ENCODE data around the gene ZFAND4. TPM values are rescaled to one million over a fixed set of nuclear protein-coding genes. Genes with fewer than 3 reads are reported as not detected.

The ZFAND4 gene
- total RNA-seq, 4 donors from 2014 or later, result 15.3 to 26.6 (median 17.7) TPM

- no peak for TF ChIP-seq POLR2AphosphoS5 (IDR thresholded peaks at IDR 0.05)
- no peak for TF ChIP-seq POLR2A (IDR thresholded peaks at IDR 0.05)
- no peak for TF ChIP-seq CTCF (IDR thresholded peaks at IDR 0.05)
- no peak for TF ChIP-seq EP300 (IDR thresholded peaks at IDR 0.05)
- H3K4me1 ChIP-seq, result peaks cover 28% of the 10 kb centered on the region
- peaks cover 7% of the 10 kb centered on the region for H3K36me3 ChIP-seq
- 12% methylated on average over 6 of the region's 6 CpGs for whole genome bisulfite sequencing
- H3K4me3 ChIP-seq, result peak overlapping the region; percentile 98
- no peaks in the 10 kb centered on the region for H3K9me3 ChIP-seq
- no peak for DNase-seq (ENCODE audit: low spot score in 2 of 2)
- H3K27ac ChIP-seq, result no peak overlapping the region
- H3K27me3 ChIP-seq, result no peaks in the 10 kb centered on the region
Observed at GRCh38 chr10:45593938-45594275, 78.7 kb downstream of the ZFAND4 start.

- Histone ChIP-seq H3K4me3 (peak overlapping the region; percentile 98), H3K27me3 (no peaks in the 10 kb centered on the region), H3K9me3 (no peaks in the 10 kb centered on the region), H3K4me1 (peaks cover 28% of the 10 kb centered on the region), H3K36me3 (peaks cover 7% of the 10 kb centered on the region), H3K27ac (no peak overlapping the region)
- no peak for TF ChIP-seq POLR2AphosphoS5 (IDR thresholded peaks at IDR 0.05)
- TF ChIP-seq CTCF (IDR thresholded peaks at IDR 0.05), result no peak
- no peak for TF ChIP-seq EP300 (IDR thresholded peaks at IDR 0.05)
- no peak for TF ChIP-seq POLR2A (IDR thresholded peaks at IDR 0.05)
- DNase-seq (ENCODE audit: low spot score in 2 of 2), result no peak
Observed at GRCh38 chr10:45592926-45593325, 79.6 kb downstream of the ZFAND4 start.

- DNase-seq (ENCODE audit: low spot score in 2 of 2), result no peak
- Histone ChIP-seq H3K27me3 (no peaks in the 10 kb centered on the region), H3K36me3 (peaks cover 7% of the 10 kb centered on the region), H3K4me1 (peaks cover 28% of the 10 kb centered on the region), H3K27ac (no peak overlapping the region), H3K4me3 (no peak overlapping the region), H3K9me3 (no peaks in the 10 kb centered on the region)
- TF ChIP-seq POLR2A (IDR thresholded peaks at IDR 0.05), result no peak
- no peak for TF ChIP-seq CTCF (IDR thresholded peaks at IDR 0.05)
- TF ChIP-seq EP300 (IDR thresholded peaks at IDR 0.05), result no peak
- TF ChIP-seq POLR2AphosphoS5 (IDR thresholded peaks at IDR 0.05), result no peak
- WGBS, result 46% methylated on average over 4 of the region's 4 CpGs
Observed at GRCh38 chr10:45592432-45592831, 80.1 kb downstream of the ZFAND4 start.

- WGBS, result 90% methylated on average over 2 of the region's 2 CpGs
Observed at GRCh38 chr10:45591280-45591679, 81.3 kb downstream of the ZFAND4 start.

GRCh38 chr10:45589868-45590267 is 82.7 kb downstream of the ZFAND4 start:
- no peaks in the 10 kb centered on the region for H3K9me3 ChIP-seq
- no peak overlapping the region for H3K27ac ChIP-seq
- H3K4me3 ChIP-seq, result no peak overlapping the region
- no peak for TF ChIP-seq POLR2AphosphoS5 (IDR thresholded peaks at IDR 0.05)
- peaks cover 7% of the 10 kb centered on the region for H3K36me3 ChIP-seq
- WGBS, result 98% methylated on average over 2 of the region's 2 CpGs
- H3K27me3 ChIP-seq, result no peaks in the 10 kb centered on the region
- H3K4me1 ChIP-seq, result peaks cover 24% of the 10 kb centered on the region
- DNase-seq (ENCODE audit: low spot score in 2 of 2), result no peak

More at GRCh38 chr10:45591280-45591679, 81.3 kb downstream of the ZFAND4 start:
- DNase-seq (ENCODE audit: low spot score in 2 of 2), result no peak
- Histone ChIP-seq H3K4me3 (no peak overlapping the region), H3K9me3 (no peaks in the 10 kb centered on the region), H3K27ac (no peak overlapping the region), H3K4me1 (peaks cover 28% of the 10 kb centered on the region), H3K27me3 (no peaks in the 10 kb centered on the region), H3K36me3 (peaks cover 7% of the 10 kb centered on the region)
- TF ChIP-seq POLR2AphosphoS5 (IDR thresholded peaks at IDR 0.05) (no peak), POLR2A (IDR thresholded peaks at IDR 0.05) (no peak), EP300 (IDR thresholded peaks at IDR 0.05) (no peak), CTCF (IDR thresholded peaks at IDR 0.05) (no peak)

GRCh38 chr10:45589009-45589408 is 83.6 kb downstream of the ZFAND4 start:
- TF ChIP-seq EP300 (IDR thresholded peaks at IDR 0.05) (no peak), POLR2AphosphoS5 (IDR thresholded peaks at IDR 0.05) (no peak), POLR2A (IDR thresholded peaks at IDR 0.05) (no peak), CTCF (IDR thresholded peaks at IDR 0.05) (no peak)

More at GRCh38 chr10:45589009-45589408, 83.6 kb downstream of the ZFAND4 start:
- Histone ChIP-seq H3K27me3 (no peaks in the 10 kb centered on the region), H3K4me1 (peaks cover 21% of the 10 kb centered on the region), H3K36me3 (peaks cover 7% of the 10 kb centered on the region), H3K4me3 (no peak overlapping the region), H3K27ac (no peak overlapping the region), H3K9me3 (no peaks in the 10 kb centered on the region)
- DNase-seq (ENCODE audit: low spot score in 2 of 2), result no peak

Data from suprapubic skin (tissue), 4 donors.